Endothelial cell of umbilical vein (primary cell): ENCODE measurements around the gene ZNF3. TPM values are rescaled to one million over a fixed set of nuclear protein-coding genes. Genes with fewer than 3 reads are reported as not detected.

ENCODE experiments used
- BruUV-seq: library from RNA; stranded (reverse); fragments of 400-500 nt; replicated peaks from 2 replicates; lab custom pipeline; 2021; lab: Mats Ljungman, UMichigan
- CTCF ChIA-PET: fragments of 300-600, 350-600 bp; sonication (Branson Sonifier 250); formaldehyde crosslinking; loops from one replicate; lab custom pipeline; 2021; ENCODE audit warnings: antibody characterized with exemption, inconsistent platforms; lab: Charles Lee
- POLR2A ChIA-PET: fragments of 300-600, 350-600 bp; sonication (Branson Sonifier 250); formaldehyde crosslinking; loops from one replicate; lab custom pipeline; 2021; ENCODE audit warnings: antibody characterized with exemption, inconsistent platforms; lab: Charles Lee
- DNase-seq: peaks from one replicate; pipeline ENCODE4 v3.0.0-alpha.2; 2011; ENCODE audit warnings: low read depth, low spot score
- FAIRE-seq: peaks from 2 replicates; lab custom pipeline; 2011; peaks lifted over from hg19 to GRCh38; lab: Jason Lieb, UNC
- H2AFZ ChIP-seq: 2 replicates; pipeline ENCODE4 v1.6.0; 2012; ENCODE audit warnings: low read depth, low read length, control low read depth, inconsistent platforms
- H3K27ac ChIP-seq: 2 replicates; pipeline ENCODE4 v1.5.1; 2011; ENCODE audit warnings: low read depth, mild to moderate bottlenecking, control low read depth, low read length, moderate library complexity; ENCODE audit not compliant: insufficient read depth
- H3K27me3 ChIP-seq, 2 experiments: 2 replicates each; pipeline versions ENCODE4 v1.6.0 to v1.6.1; 2011; ENCODE audit warnings: low read length in 2 of 2, mixed read lengths in 1 of 2; ENCODE audit not compliant: control insufficient read depth in 2 of 2, insufficient read depth in 2 of 2
- H3K36me3 ChIP-seq, 2 experiments: 2 replicates in 1 of 2; 3 replicates in 1 of 2; pipeline ENCODE4 v1.5.1; 2011; ENCODE audit warnings: low read length in 2 of 2, mild to moderate bottlenecking in 1 of 2, moderate library complexity in 1 of 2; ENCODE audit not compliant: control insufficient read depth in 2 of 2, insufficient read depth in 2 of 2; ENCODE audit errors: extremely low read depth in 1 of 2
- H3K4me1 ChIP-seq: 3 replicates; pipeline ENCODE4 v1.5.1; 2011; ENCODE audit warnings: mild to moderate bottlenecking, low read length; ENCODE audit not compliant: control insufficient read depth, insufficient read depth; ENCODE audit errors: extremely low read depth
- H3K4me2 ChIP-seq: 2 replicates; pipeline ENCODE4 v1.6.1; 2011; ENCODE audit warnings: low read length, control low read depth, mixed read lengths; ENCODE audit not compliant: insufficient read depth
- H3K4me3 ChIP-seq, 3 experiments: fragments of 200-600 bp in 1 of 3; sonication (generic), shearing (Covaris generic) in 1 of 3; replicated peaks in 1 of 3; 2 replicates each; pipeline ENCODE4 v1.5.1; 2011 to 2016; ENCODE audit warnings: control low read depth in 3 of 3, low read length in 3 of 3, mild to moderate bottlenecking in 2 of 3, inconsistent platforms in 1 of 3, low read depth in 1 of 3, moderate library complexity in 1 of 3; ENCODE audit not compliant: insufficient read depth in 1 of 3
- H3K79me2 ChIP-seq: 2 replicates; pipeline ENCODE4 v1.6.0; 2012; ENCODE audit warnings: low read length, inconsistent platforms; ENCODE audit not compliant: control insufficient read depth, insufficient read depth
- H3K9ac ChIP-seq: replicated peaks from 2 replicates; pipeline ENCODE3; 2011; ENCODE audit warnings: low read length, control low read depth; ENCODE audit not compliant: insufficient read depth; ENCODE audit errors: extremely low read depth
- H3K9me1 ChIP-seq: replicated peaks from 3 replicates; pipeline ENCODE4 v1.6.0; 2011; ENCODE audit warnings: mild to moderate bottlenecking, low read length; ENCODE audit not compliant: control insufficient read depth, insufficient read depth; ENCODE audit errors: extremely low read depth
- H3K9me3 ChIP-seq: replicated peaks from 2 replicates; pipeline ENCODE4 v1.5.1; 2012; ENCODE audit warnings: low read length, inconsistent platforms; ENCODE audit not compliant: control insufficient read depth, insufficient read depth
- H4K20me1 ChIP-seq: replicated peaks from 2 replicates; pipeline ENCODE3; 2011; ENCODE audit warnings: mild to moderate bottlenecking, low read length; ENCODE audit not compliant: control insufficient read depth, insufficient read depth; ENCODE audit errors: extremely low read depth
- EZH2 ChIP-seq: IDR thresholded peaks from 2 replicates; pipeline ENCODE4 v1.6.1; 2012; ENCODE audit warnings: borderline replicate concordance, low read depth, mild to moderate bottlenecking, moderate library complexity, low read length, inconsistent platforms; ENCODE audit not compliant: severe bottlenecking
- FOS ChIP-seq: IDR thresholded peaks from 2 replicates; pipeline ENCODE4 v1.6.1; 2011; ENCODE audit warnings: mild to moderate bottlenecking, low read length, moderate library complexity, borderline replicate concordance; ENCODE audit not compliant: insufficient read depth
- GATA2 ChIP-seq: IDR thresholded peaks from 2 replicates; pipeline ENCODE4 v1.7.0; 2011; ENCODE audit warnings: low read depth, mild to moderate bottlenecking, moderate library complexity, mixed read lengths, low read length; ENCODE audit not compliant: insufficient read length, insufficient read depth
- JUN ChIP-seq: IDR thresholded peaks from 2 replicates; pipeline ENCODE4 v1.6.1; 2011; ENCODE audit warnings: borderline replicate concordance, low read depth; ENCODE audit not compliant: insufficient read length, insufficient read depth
- MAX ChIP-seq: IDR thresholded peaks from 2 replicates; pipeline ENCODE4 v1.6.1; 2011; ENCODE audit not compliant: insufficient read depth, insufficient read length
- MYC ChIP-seq: IDR thresholded peaks from one replicate; pipeline ENCODE4 v1.6.1; 2011; ENCODE audit warnings: mild to moderate bottlenecking, low read depth, low read length
- POLR2A ChIP-seq: IDR thresholded peaks from 2 replicates; pipeline ENCODE4 v1.6.1; 2012; ENCODE audit warnings: low read depth, mild to moderate bottlenecking, control low read depth, low read length
- POLR2AphosphoS5 ChIP-seq: IDR thresholded peaks from 2 replicates; pipeline ENCODE4 v1.6.1; 2012; ENCODE audit warnings: low read depth, mild to moderate bottlenecking, control low read depth, low read length, moderate library complexity; ENCODE audit not compliant: insufficient read depth
- dilution Hi-C: fragments of 300-500 bp; cut with MboI; formaldehyde crosslinking; loops from one replicate; pipeline ENCODE4 v1.15.0; 2019; ENCODE audit warnings: low sequenced_read_pairs; ENCODE audit not compliant: extremely low pct_ligation_motif_present
- intact Hi-C: fragments of 100-400 bp; cut with micrococcal nuclease; formaldehyde crosslinking; loops from one replicate; pipeline ENCODE4 v1.10.0; 2022
- polyA plus RNA-seq, 4 experiments: library from polyadenylated mRNA; depleted of rRNA in 3 of 4; stranded (reverse) in 3 of 4; unstranded in 1 of 4; fragments of >200 nt; gene quantifications; 2 replicates each; pipeline versions ENCODE4 v1.2.1 to v1.2.3, GENCODE V29; 2011 to 2012; ENCODE audit warnings: missing spikeins in 1 of 4
- total RNA-seq: library from RNA; stranded (reverse); gene quantifications from 2 replicates; pipeline ENCODE4 v1.2.3, GENCODE V29; 2021
- TF ChIP-seq, protein P1 (sequence below), 2 donors: IDR thresholded peaks; 1 replicate in 1 of 2; 2 replicates in 1 of 2; pipeline ENCODE4 v1.5.1; 2011; ENCODE audit warnings: low read length in 2 of 2, mild to moderate bottlenecking in 2 of 2, moderate library complexity in 2 of 2, control low read depth in 1 of 2, inconsistent platforms in 1 of 2, low read depth in 1 of 2; ENCODE audit not compliant: insufficient read depth in 1 of 2; ENCODE audit errors: extremely low read depth in 1 of 2

The ZNF3 gene
- total and polyA plus RNA-seq, 2 donors (not counting 3 experiments of a cell fraction or from before 2014, with no cell fraction given) = 21.8 to 30.9 TPM

- DNase-seq (no peak), FAIRE-seq (no peak)
- Histone ChIP-seq H3K9ac (no peak overlapping the region), H4K20me1 (no peaks in the 10 kb centered on the region), H3K27me3 (no peaks in the 10 kb centered on the region), H3K36me3 (peaks cover 47 to 62% of the 10 kb centered on the region in 2 experiments), H3K9me1 (no peaks in the 10 kb centered on the region), H3K79me2 (peaks cover 31% of the 10 kb centered on the region), H3K4me2 (no peak overlapping the region), H2AFZ (no peak overlapping the region), H3K27ac (no peak overlapping the region), H3K9me3 (peaks cover 22% of the 10 kb centered on the region), H3K4me3 (no peak overlapping the region), H3K4me1 (peaks cover 5% of the 10 kb centered on the region)
- no TSS peak for BruUV-seq
- ChIA-PET CTCF (interaction anchor here (1.6 to 2.4 kb wide), 2 partner anchors 12 to 82 kb away, joined by 4 to 8 read pairs; no protein-coding TSS in a partner anchor), POLR2A (no interaction called here)
- TF ChIP-seq EZH2 (no peak), MAX (no peak), JUN (no peak), FOS (no peak), POLR2A (no peak), POLR2AphosphoS5 (no peak), MYC (no peak)
- intact Hi-C loops = no loop called here
- dilution Hi-C loops = no loop called here
These were observed 6.1 kb downstream of the ZNF3 start for GRCh38 chr7:100075418-100075817.

DNA sequence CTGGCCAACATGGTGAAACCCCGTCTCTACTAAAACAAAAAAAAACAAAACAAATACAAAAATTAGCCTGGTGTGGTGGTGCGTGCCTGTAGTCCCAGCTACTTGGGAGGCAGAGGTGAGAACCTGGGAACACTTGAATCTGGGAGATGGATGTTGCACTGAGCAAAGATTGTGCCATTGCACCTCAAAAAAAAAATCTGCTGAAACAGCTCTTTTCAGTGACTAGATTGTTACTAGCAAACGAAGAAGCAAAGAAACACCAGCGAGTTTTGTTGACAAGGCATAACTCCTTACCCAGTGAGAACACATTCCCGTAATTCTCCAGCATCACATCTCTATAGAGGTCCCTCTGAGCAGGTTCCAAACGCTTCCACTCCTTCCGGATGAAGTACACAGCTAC is 6.7 kb downstream of the ZNF3 start:
- H3K36me3 ChIP-seq = peaks cover 47 to 66% of the 10 kb centered on the region in 2 experiments
- intact Hi-C loops = no loop called here

More for the DNA sequence above, 6.7 kb downstream of the ZNF3 start:
- Histone ChIP-seq H2AFZ (no peak overlapping the region), H3K79me2 (peaks cover 26% of the 10 kb centered on the region), H4K20me1 (no peaks in the 10 kb centered on the region), H3K9me1 (no peaks in the 10 kb centered on the region), H3K4me3 (no peak overlapping the region), H3K4me1 (peaks cover under 1% of the 10 kb centered on the region), H3K9me3 (peaks cover 26% of the 10 kb centered on the region), H3K4me2 (no peak overlapping the region), H3K27me3 (no peaks in the 10 kb centered on the region), H3K27ac (no peak overlapping the region), H3K9ac (no peak overlapping the region)
- CTCF ChIA-PET = interaction anchor here (1.6 to 2.4 kb wide), 2 partner anchors 11 to 81 kb away, joined by 4 to 8 read pairs; no protein-coding TSS in a partner anchor
- BruUV-seq = no TSS peak
- DNase-seq = no peak
- dilution Hi-C loops = no loop called here
- TF ChIP-seq JUN (no peak), POLR2A (no peak), FOS (no peak), EZH2 (no peak), MYC (no peak), POLR2AphosphoS5 (no peak), GATA2 (no peak), MAX (no peak)
- TF ChIP-seq, protein P1, sequence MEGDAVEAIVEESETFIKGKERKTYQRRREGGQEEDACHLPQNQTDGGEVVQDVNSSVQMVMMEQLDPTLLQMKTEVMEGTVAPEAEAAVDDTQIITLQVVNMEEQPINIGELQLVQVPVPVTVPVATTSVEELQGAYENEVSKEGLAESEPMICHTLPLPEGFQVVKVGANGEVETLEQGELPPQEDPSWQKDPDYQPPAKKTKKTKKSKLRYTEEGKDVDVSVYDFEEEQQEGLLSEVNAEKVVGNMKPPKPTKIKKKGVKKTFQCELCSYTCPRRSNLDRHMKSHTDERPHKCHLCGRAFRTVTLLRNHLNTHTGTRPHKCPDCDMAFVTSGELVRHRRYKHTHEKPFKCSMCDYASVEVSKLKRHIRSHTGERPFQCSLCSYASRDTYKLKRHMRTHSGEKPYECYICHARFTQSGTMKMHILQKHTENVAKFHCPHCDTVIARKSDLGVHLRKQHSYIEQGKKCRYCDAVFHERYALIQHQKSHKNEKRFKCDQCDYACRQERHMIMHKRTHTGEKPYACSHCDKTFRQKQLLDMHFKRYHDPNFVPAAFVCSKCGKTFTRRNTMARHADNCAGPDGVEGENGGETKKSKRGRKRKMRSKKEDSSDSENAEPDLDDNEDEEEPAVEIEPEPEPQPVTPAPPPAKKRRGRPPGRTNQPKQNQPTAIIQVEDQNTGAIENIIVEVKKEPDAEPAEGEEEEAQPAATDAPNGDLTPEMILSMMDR (IDR thresholded peaks at IDR 0.05; ENCODE audit: extremely low read depth in 1 of 2, insufficient read depth in 1 of 2, low read depth in 1 of 2, low read length in 2 of 2) = no peak
- POLR2A ChIA-PET = no interaction called here
- no peak for FAIRE-seq
